ENCODE data around the gene TMEM237.

- TF ChIP-seq REST (IDR thresholded peaks at IDR 0.05; ENCODE audit: insufficient read depth in 1 of 2, low read depth in 2 of 2, low read length in 1 of 2) (no peak), CTCF (IDR thresholded peaks at IDR 0.05) (no peak), POLR2AphosphoS5 (IDR thresholded peaks at IDR 0.05; ENCODE audit: low read depth, low read length) (no peak)
Observed at GRCh38 chr2:201649442-201649841, 6.1 kb upstream of the TMEM237 start.

Data from Panc1 (cell line).